Progenitor cell of endocrine pancreas (in vitro differentiated cells): ENCODE results near the gene LMX1B. TPM values are rescaled to one million over a fixed set of nuclear protein-coding genes. Genes with fewer than 3 reads are reported as not detected.
"Not testable (repeated sequence)": the region's sequence is repeated elsewhere in the genome, so short reads cannot be mapped to it uniquely, and the experiment has no call there.

Experiments used
- DNase-seq: peaks from one replicate; pipeline ENCODE4 v3.0.0; 2021; ENCODE audit warnings: low spot score; ENCODE audit not compliant: unreplicated experiment
- H3K27ac Mint-ChIP-seq: 2 replicates; pipeline ENCODE4 v1.8.0; 2021; ENCODE audit warnings: mild to moderate bottlenecking, moderate library complexity, mixed read lengths
- H3K27me3 Mint-ChIP-seq: 2 replicates; pipeline ENCODE4 v1.8.0; 2021; ENCODE audit warnings: mixed read lengths
- H3K36me3 Mint-ChIP-seq: 2 replicates; pipeline ENCODE4 v1.8.0; 2022; ENCODE audit warnings: mixed read lengths; ENCODE audit not compliant: insufficient read depth
- H3K4me1 Mint-ChIP-seq: 2 replicates; pipeline ENCODE4 v1.8.0; 2021; ENCODE audit warnings: low read depth, mixed read lengths
- H3K4me3 Mint-ChIP-seq: 2 replicates; pipeline ENCODE4 v1.8.0; 2021; ENCODE audit warnings: low read depth, mild to moderate bottlenecking, moderate library complexity, mixed read lengths
- H3K9me3 Mint-ChIP-seq: 2 replicates; pipeline ENCODE4 v1.8.0; 2021; ENCODE audit warnings: low read depth, mixed read lengths
- total RNA-seq: library from RNA; stranded (reverse); gene quantifications from 2 replicates; pipeline ENCODE4 v1.2.1, GENCODE V29; 2021
- TF ChIP-seq, protein P1 (sequence below): fragments of 200-600 bp; sonication (generic); IDR thresholded peaks from one replicate; pipeline ENCODE4 v1.5.0; 2021; ENCODE audit warnings: antibody characterized with exemption, mild to moderate bottlenecking; ENCODE audit not compliant: unreplicated experiment

The LMX1B gene
- total RNA-seq, 1 donor from 2014 or later = 9.1 TPM

DNA sequence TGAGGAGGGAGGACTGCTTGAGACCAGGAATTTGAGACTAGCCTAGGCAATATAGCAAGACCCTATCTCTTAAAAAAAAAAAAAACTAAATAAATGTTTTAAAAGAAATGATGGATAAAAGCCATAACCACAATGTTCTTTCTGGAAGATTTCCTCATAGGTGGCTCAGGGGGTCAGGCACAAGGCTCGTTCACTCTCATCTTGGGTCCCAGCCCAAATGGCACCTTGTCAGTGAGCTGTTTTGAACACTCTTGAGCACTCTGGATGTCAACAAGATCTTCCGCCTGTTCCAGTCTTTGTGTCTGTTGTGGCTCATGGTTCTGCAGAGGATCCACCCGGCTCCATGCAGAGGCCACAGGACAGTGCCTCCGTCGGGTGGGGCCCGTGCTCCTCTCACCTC is 35.7 kb upstream of the LMX1B start:
- Mint-ChIP-seq H3K36me3 (no peaks in the 10 kb centered on the region), H3K4me3 (no peak overlapping the region), H3K9me3 (no peaks in the 10 kb centered on the region), H3K27me3 (peaks cover 14% of the 10 kb centered on the region), H3K27ac (no peak overlapping the region), H3K4me1 (peaks cover 6% of the 10 kb centered on the region)
- no peak for DNase-seq
- TF ChIP-seq, protein P1, sequence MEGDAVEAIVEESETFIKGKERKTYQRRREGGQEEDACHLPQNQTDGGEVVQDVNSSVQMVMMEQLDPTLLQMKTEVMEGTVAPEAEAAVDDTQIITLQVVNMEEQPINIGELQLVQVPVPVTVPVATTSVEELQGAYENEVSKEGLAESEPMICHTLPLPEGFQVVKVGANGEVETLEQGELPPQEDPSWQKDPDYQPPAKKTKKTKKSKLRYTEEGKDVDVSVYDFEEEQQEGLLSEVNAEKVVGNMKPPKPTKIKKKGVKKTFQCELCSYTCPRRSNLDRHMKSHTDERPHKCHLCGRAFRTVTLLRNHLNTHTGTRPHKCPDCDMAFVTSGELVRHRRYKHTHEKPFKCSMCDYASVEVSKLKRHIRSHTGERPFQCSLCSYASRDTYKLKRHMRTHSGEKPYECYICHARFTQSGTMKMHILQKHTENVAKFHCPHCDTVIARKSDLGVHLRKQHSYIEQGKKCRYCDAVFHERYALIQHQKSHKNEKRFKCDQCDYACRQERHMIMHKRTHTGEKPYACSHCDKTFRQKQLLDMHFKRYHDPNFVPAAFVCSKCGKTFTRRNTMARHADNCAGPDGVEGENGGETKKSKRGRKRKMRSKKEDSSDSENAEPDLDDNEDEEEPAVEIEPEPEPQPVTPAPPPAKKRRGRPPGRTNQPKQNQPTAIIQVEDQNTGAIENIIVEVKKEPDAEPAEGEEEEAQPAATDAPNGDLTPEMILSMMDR = no peak

DNA sequence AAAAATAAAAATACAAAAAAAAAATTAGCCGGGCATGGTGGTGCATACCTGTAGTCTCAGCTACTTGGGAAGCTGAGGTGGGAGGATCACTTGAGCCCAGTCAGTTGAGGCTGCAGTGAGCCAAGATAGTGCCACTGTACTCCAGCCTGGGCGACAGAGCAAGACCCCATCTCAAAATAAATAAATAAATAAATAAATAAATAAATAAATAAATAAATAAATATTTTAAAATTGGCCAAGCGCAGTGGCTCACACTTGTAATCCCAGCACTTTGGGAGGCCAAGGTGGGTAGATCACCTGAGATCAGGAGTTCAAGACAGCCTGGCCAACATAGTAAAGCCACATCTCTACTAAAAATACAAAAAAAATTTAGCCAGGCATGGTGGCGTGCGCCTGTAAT is 33.4 kb upstream of the LMX1B start:
- H3K36me3 Mint-ChIP-seq, H3K27ac Mint-ChIP-seq, DNase-seq, H3K9me3 Mint-ChIP-seq, H3K4me3 Mint-ChIP-seq: not testable (repeated sequence)
- H3K4me1 Mint-ChIP-seq = peaks cover 11% of the 10 kb centered on the region
- H3K27me3 Mint-ChIP-seq = peaks cover 18% of the 10 kb centered on the region

DNA sequence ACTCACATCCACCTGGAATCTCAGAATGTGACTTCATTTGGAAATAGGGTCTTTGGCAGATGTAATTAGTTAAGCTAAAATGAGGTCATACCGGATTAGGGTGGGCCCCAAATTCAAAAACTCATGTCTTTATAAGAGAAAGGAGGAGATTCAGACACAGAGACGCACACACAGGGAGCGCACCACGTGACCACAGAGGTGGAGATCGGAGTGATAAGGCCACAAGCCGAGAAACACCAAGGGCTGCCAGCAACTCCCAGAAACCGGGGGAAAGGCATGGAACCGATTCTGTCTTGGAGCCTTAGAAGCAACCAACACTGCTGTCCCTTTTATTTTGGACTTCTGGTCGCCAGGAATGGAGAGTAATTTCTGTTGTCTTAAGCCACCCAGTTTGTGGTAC is 31.8 kb upstream of the LMX1B start:
- Mint-ChIP-seq H3K36me3 (no peaks in the 10 kb centered on the region), H3K4me3 (no peak overlapping the region), H3K27me3 (peaks cover 18% of the 10 kb centered on the region), H3K4me1 (peaks cover 22% of the 10 kb centered on the region), H3K9me3 (no peaks in the 10 kb centered on the region), H3K27ac (no peak overlapping the region)
- no peak for DNase-seq
- TF ChIP-seq, protein P1 = no peak

DNA sequence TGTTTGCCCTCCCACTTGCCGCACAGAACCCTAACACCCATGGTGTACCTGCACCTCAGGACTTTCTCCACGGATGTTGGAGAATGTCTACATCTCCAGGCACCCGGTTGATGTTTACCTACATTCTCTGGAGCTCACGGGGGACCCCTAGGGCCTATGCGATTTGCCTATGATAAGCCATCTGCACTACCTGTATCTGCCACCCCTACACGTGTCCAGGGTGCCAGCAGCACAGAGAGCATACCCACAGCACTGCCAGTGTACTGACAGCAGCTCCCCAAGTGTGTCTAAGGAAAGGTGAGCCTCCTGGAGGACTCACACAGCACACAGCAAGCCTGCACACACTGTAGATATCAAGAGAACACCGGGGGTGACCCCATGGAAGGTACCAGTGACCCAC is 31.3 kb upstream of the LMX1B start:
- peaks cover 18% of the 10 kb centered on the region for H3K27me3 Mint-ChIP-seq
- TF ChIP-seq, protein P1 = no peak
- H3K9me3 Mint-ChIP-seq = no peaks in the 10 kb centered on the region

DNA sequence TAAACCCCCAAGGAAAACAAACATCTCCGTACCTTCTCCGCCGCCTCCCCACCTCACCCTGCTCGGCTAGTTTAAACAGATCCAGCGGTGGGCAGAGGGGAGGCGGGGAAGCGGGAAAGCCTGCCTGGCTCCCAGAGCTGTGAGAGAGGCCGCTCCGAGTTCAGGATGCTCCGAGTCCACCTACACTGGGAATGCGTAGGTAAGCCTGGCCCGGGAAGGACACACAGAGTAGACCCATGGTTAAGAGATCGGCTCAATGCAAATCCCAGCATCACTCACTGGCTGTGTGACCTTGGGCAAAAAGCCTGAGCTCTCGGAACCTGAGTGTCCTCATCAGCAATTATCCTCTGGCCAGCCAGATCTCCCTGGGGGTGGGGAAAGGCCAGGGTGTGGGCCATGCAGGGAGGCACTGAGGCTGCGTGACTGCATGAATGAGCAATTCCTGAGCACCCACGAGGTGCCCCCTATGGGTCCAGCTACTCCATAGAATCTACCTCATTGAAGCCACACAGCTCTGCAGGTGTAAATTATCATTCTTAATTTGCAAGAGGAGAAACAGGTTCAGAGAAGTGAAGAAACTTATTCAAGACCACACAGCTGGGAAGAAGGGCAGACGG is 30.5 kb upstream of the LMX1B start:
- no peaks in the 10 kb centered on the region for H3K9me3 Mint-ChIP-seq
- TF ChIP-seq, protein P1 = no peak
- no peak overlapping the region for H3K4me3 Mint-ChIP-seq
- H3K27ac Mint-ChIP-seq = peak overlapping the region; percentile 34
- H3K36me3 Mint-ChIP-seq = no peaks in the 10 kb centered on the region
- peaks cover 35% of the 10 kb centered on the region for H3K4me1 Mint-ChIP-seq
- peaks cover 18% of the 10 kb centered on the region for H3K27me3 Mint-ChIP-seq
- DNase-seq = no peak

More for the DNA sequence above, 31.3 kb upstream of the LMX1B start:
- peaks cover 27% of the 10 kb centered on the region for H3K4me1 Mint-ChIP-seq
- no peak overlapping the region for H3K4me3 Mint-ChIP-seq
- no peak for DNase-seq
- H3K36me3 Mint-ChIP-seq = no peaks in the 10 kb centered on the region
- no peak overlapping the region for H3K27ac Mint-ChIP-seq

DNA sequence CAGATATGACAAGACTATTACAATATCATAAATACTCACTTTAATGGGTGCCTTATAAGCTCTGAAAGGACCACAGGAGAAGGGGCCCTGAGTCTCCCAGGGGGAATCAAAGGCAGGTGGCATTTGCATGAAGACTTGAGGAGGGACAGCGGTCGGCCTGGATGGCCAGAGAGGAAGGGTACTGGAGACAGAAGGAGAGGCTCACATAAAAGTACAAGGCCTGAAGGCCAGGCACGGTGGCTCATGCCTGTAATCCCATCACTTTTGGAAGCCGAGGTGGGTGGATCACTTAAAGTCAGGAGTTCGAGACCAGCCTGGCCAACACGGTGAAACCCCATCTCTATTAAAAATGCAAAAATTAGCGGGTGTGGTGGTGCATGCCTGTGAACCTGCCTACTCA is 29.1 kb upstream of the LMX1B start:
- no peaks in the 10 kb centered on the region for H3K36me3 Mint-ChIP-seq
- H3K4me3 Mint-ChIP-seq = no peak overlapping the region
- H3K4me1 Mint-ChIP-seq = peaks cover 40% of the 10 kb centered on the region
- H3K27ac Mint-ChIP-seq = no peak overlapping the region
- H3K9me3 Mint-ChIP-seq = no peaks in the 10 kb centered on the region
- TF ChIP-seq, protein P1 = no peak
- DNase-seq = no peak
- H3K27me3 Mint-ChIP-seq = peaks cover 15% of the 10 kb centered on the region
